ENCODE measurements around the gene INTS7.
A peak's percentile ranks its signal among the peaks of the same experiment; 100 is the strongest.

INTS7 gene

GRCh38 chr1:212013672-212014071 lies 21.7 kb downstream of the INTS7 start:
- TF ChIP-seq POLR2A (IDR thresholded peaks at IDR 0.05; ENCODE audit: extremely low read depth, insufficient read length), result no peak
- no peak for TF ChIP-seq MYC (IDR thresholded peaks at IDR 0.05; ENCODE audit: low read depth, low read length)
- TF ChIP-seq CTCF (IDR thresholded peaks at IDR 0.05; ENCODE audit: low read depth, low read length), result no peak
- TF ChIP-seq MAX (IDR thresholded peaks at IDR 0.05; ENCODE audit: low read depth, low read length), result no peak

GRCh38 chr1:212012034-212012740 lies 23.2 kb downstream of the INTS7 start:
- peak; percentile 56 for TF ChIP-seq MAX (IDR thresholded peaks at IDR 0.05; ENCODE audit: low read depth, low read length)
- TF ChIP-seq POLR2A (IDR thresholded peaks at IDR 0.05; ENCODE audit: extremely low read depth, insufficient read length), result no peak
- peak; percentile 66 for TF ChIP-seq MYC (IDR thresholded peaks at IDR 0.05; ENCODE audit: low read depth, low read length)
- TF ChIP-seq CTCF (IDR thresholded peaks at IDR 0.05; ENCODE audit: low read depth, low read length), result peak; percentile 95
- H3K4me3 ChIP-seq (ENCODE audit: low read depth, low read length), result no peak overlapping the region
- DNase-seq (ENCODE audit: low read depth), result peak; percentile 71

More at GRCh38 chr1:212013672-212014071, 21.7 kb downstream of the INTS7 start:
- no peak overlapping the region for H3K4me3 ChIP-seq (ENCODE audit: low read depth, low read length)
- no peak for DNase-seq (ENCODE audit: low read depth)

- H3K4me3 ChIP-seq (ENCODE audit: low read depth, low read length), result no peak overlapping the region
- TF ChIP-seq POLR2A (IDR thresholded peaks at IDR 0.05; ENCODE audit: extremely low read depth, insufficient read length), result no peak
- TF ChIP-seq CTCF (IDR thresholded peaks at IDR 0.05; ENCODE audit: low read depth, low read length), result no peak
- no peak for TF ChIP-seq MYC (IDR thresholded peaks at IDR 0.05; ENCODE audit: low read depth, low read length)
- no peak for TF ChIP-seq MAX (IDR thresholded peaks at IDR 0.05; ENCODE audit: low read depth, low read length)
- DNase-seq (ENCODE audit: low read depth), result no peak
Measured at GRCh38 chr1:212010004-212010403, 25.4 kb downstream of the INTS7 start.

- no peak for TF ChIP-seq CTCF (IDR thresholded peaks at IDR 0.05; ENCODE audit: low read depth, low read length)
- no peak overlapping the region for H3K4me3 ChIP-seq (ENCODE audit: low read depth, low read length)
- DNase-seq (ENCODE audit: low read depth), result no peak
Measured at GRCh38 chr1:212009561-212009960, 25.8 kb downstream of the INTS7 start.

- TF ChIP-seq MYC (IDR thresholded peaks at IDR 0.05; ENCODE audit: low read depth, low read length), result no peak
- TF ChIP-seq CTCF (IDR thresholded peaks at IDR 0.05; ENCODE audit: low read depth, low read length), result no peak
- TF ChIP-seq MAX (IDR thresholded peaks at IDR 0.05; ENCODE audit: low read depth, low read length), result no peak
- TF ChIP-seq POLR2A (IDR thresholded peaks at IDR 0.05; ENCODE audit: extremely low read depth, insufficient read length), result no peak
- DNase-seq (ENCODE audit: low read depth), result no peak
- H3K4me3 ChIP-seq (ENCODE audit: low read depth, low read length), result no peak overlapping the region
Measured at GRCh38 chr1:212007886-212008285, 27.5 kb downstream of the INTS7 start.

GRCh38 chr1:212007178-212007577 lies 28.2 kb downstream of the INTS7 start:
- DNase-seq (ENCODE audit: low read depth), result no peak
- no peak for TF ChIP-seq CTCF (IDR thresholded peaks at IDR 0.05; ENCODE audit: low read depth, low read length)
- TF ChIP-seq MAX (IDR thresholded peaks at IDR 0.05; ENCODE audit: low read depth, low read length), result no peak
- TF ChIP-seq POLR2A (IDR thresholded peaks at IDR 0.05; ENCODE audit: extremely low read depth, insufficient read length), result no peak
- no peak for TF ChIP-seq MYC (IDR thresholded peaks at IDR 0.05; ENCODE audit: low read depth, low read length)
- H3K4me3 ChIP-seq (ENCODE audit: low read depth, low read length), result no peak overlapping the region
